HCT116 (cell line): ENCODE results near the gene USP12. TPM values are rescaled to one million over a fixed set of nuclear protein-coding genes. Genes with fewer than 3 reads are reported as not detected.

ENCODE experiments used
- ATAC-seq: fragments of 200-7000 bp; cut with Tn5 transposase; 2 replicates; pipeline ENCODE4 v1.9.1; 2020; ENCODE audit warnings: mild to moderate bottlenecking, moderate library complexity
- BruUV-seq: library from RNA; stranded (reverse); fragments of 400-500 nt; replicated peaks from 2 replicates; lab custom pipeline; 2021; lab: Mats Ljungman, UMichigan
- CTCF ChIA-PET: fragments of 300-600 bp; sonication (Branson Sonifier 250); formaldehyde crosslinking; loops from one replicate; lab custom pipeline; 2021; ENCODE audit warnings: antibody characterized with exemption; lab: Charles Lee
- POLR2A ChIA-PET: fragments of 300-600, 350-600 bp; sonication (Branson Sonifier 250); formaldehyde crosslinking; loops from one replicate; lab custom pipeline; 2021; ENCODE audit warnings: antibody characterized with exemption; lab: Charles Lee
- RAD21 ChIA-PET, 2 experiments: fragments of 300-600 bp; sonication (Branson Sonifier 250); formaldehyde crosslinking; loops; one replicate each; lab custom pipeline; 2023; ENCODE audit warnings: low total read pairs in 2 of 2; ENCODE audit not compliant: uncharacterized antibody in 2 of 2, unreplicated experiment in 2 of 2, low non-redundant PET in 1 of 2; lab: Charles Lee
- DNase-seq: peaks from one replicate; pipeline ENCODE4 v3.0.0-alpha.2; 2010; ENCODE audit warnings: low read depth, low spot score
- H2AFZ ChIP-seq: fragments of 200-600 bp; shearing (Covaris generic), sonication (generic); 2 replicates; pipeline ENCODE4 v1.6.1; 2017; ENCODE audit warnings: low read depth, mixed run types, mixed read lengths, antibody characterized with exemption, low read length; ENCODE audit not compliant: poor library complexity, severe bottlenecking
- H3K27ac ChIP-seq: 2 replicates; pipeline ENCODE4 v1.5.1; 2012; ENCODE audit warnings: low read depth, low read length
- H3K27me3 ChIP-seq: fragments of 200-600 bp; sonication (generic); 2 replicates; pipeline ENCODE4 v1.6.1; 2016; ENCODE audit warnings: mixed run types, low read length, mixed read lengths; ENCODE audit not compliant: insufficient read depth
- H3K36me3 ChIP-seq, 2 experiments: fragments of 200-500 bp in 1 of 2; fragments of 200-600 bp in 1 of 2; sonication (Bioruptor generic) in 1 of 2; sonication (generic) in 1 of 2; 2 replicates each; pipeline versions ENCODE4 v1.5.1 to v1.6.1; 2014 to 2016; ENCODE audit warnings: low read length in 2 of 2, inconsistent platforms in 1 of 2, mixed read lengths in 1 of 2, mixed run types in 1 of 2; ENCODE audit not compliant: insufficient read depth in 2 of 2, control insufficient read depth in 1 of 2
- H3K4me1 ChIP-seq, 2 experiments: fragments of 200-600 bp in 1 of 2; sonication (generic) in 1 of 2; 2 replicates each; pipeline versions ENCODE4 v1.5.1 to v1.6.1; 2012 to 2017; ENCODE audit warnings: low read length in 2 of 2, inconsistent platforms in 1 of 2, mild to moderate bottlenecking in 1 of 2, mixed read lengths in 1 of 2, mixed run types in 1 of 2, moderate library complexity in 1 of 2; ENCODE audit not compliant: insufficient read depth in 2 of 2, control insufficient read depth in 1 of 2
- H3K4me2 ChIP-seq: fragments of 200-600 bp; sonication (generic); 2 replicates; pipeline ENCODE4 v1.6.1; 2017; ENCODE audit warnings: mixed run types, low read length, mixed read lengths
- H3K4me3 ChIP-seq, 2 experiments: fragments of 200-600 bp in 1 of 2; sonication (generic) in 1 of 2; replicated peaks in 1 of 2; 2 replicates each; pipeline ENCODE4 v1.5.1; 2011 to 2016; ENCODE audit warnings: low read length in 2 of 2, control low read depth in 1 of 2, low read depth in 1 of 2, mild to moderate bottlenecking in 1 of 2, mixed read lengths in 1 of 2, mixed run types in 1 of 2
- H3K79me2 ChIP-seq: fragments of 200-600 bp; sonication (generic); 2 replicates; pipeline ENCODE4 v1.6.1; 2017; ENCODE audit warnings: mild to moderate bottlenecking, mixed run types, low read length, moderate library complexity, mixed read lengths; ENCODE audit not compliant: insufficient read depth
- H3K9ac ChIP-seq: fragments of 200-600 bp; sonication (generic); 2 replicates; pipeline ENCODE4 v1.6.1; 2016; ENCODE audit warnings: low read length, mixed read lengths
- H3K9me2 ChIP-seq: fragments of 200-600 bp; sonication (generic), shearing (Covaris generic); 2 replicates; pipeline ENCODE4 v1.6.1; 2017; ENCODE audit warnings: mixed run types, mild to moderate bottlenecking, moderate library complexity; ENCODE audit not compliant: insufficient read depth
- H3K9me3 ChIP-seq, 2 experiments: fragments of 200-500 bp in 1 of 2; fragments of 200-600 bp in 1 of 2; sonication (Bioruptor generic) in 1 of 2; sonication (generic) in 1 of 2; 2 replicates each; pipeline ENCODE4 v1.6.1; 2014 to 2017; ENCODE audit warnings: low read length in 2 of 2, mixed read lengths in 2 of 2, inconsistent platforms in 1 of 2, low read depth in 1 of 2, mild to moderate bottlenecking in 1 of 2, mixed run types in 1 of 2, moderate library complexity in 1 of 2; ENCODE audit not compliant: control insufficient read depth in 1 of 2, insufficient read depth in 1 of 2
- H4K20me1 ChIP-seq: fragments of 200-600 bp; sonication (generic), shearing (Covaris generic); 2 replicates; pipeline ENCODE4 v1.6.1; 2017; ENCODE audit warnings: mixed run types, mild to moderate bottlenecking, moderate library complexity; ENCODE audit not compliant: insufficient read depth
- ATF3 ChIP-seq: IDR thresholded peaks from 2 replicates; pipeline ENCODE4 v1.6.1; 2012
- CBX3 ChIP-seq: IDR thresholded peaks from 2 replicates; pipeline ENCODE4 v1.6.1; 2012; ENCODE audit warnings: low read depth
- CEBPB ChIP-seq: IDR thresholded peaks from 2 replicates; pipeline ENCODE4 v1.6.1; 2012; ENCODE audit warnings: low read depth
- EGR1 ChIP-seq: IDR thresholded peaks from 2 replicates; pipeline ENCODE4 v1.6.1; 2012; ENCODE audit warnings: low read depth
- EZH2 ChIP-seq: fragments of 200-600 bp; sonication (generic); IDR thresholded peaks from 2 replicates; pipeline ENCODE4 v1.6.1; 2017; ENCODE audit warnings: antibody characterized with exemption, mixed run types
- EZH2phosphoT487 ChIP-seq: fragments of 200-600 bp; IDR thresholded peaks from 2 replicates; pipeline ENCODE4 v1.6.1; 2018; ENCODE audit warnings: antibody characterized with exemption, borderline replicate concordance
- FOSL1 ChIP-seq: IDR thresholded peaks from 2 replicates; pipeline ENCODE4 v1.6.1; 2012; ENCODE audit warnings: low read depth
- JUND ChIP-seq: IDR thresholded peaks from 2 replicates; pipeline ENCODE4 v1.6.1; 2012
- POLR2A ChIP-seq: IDR thresholded peaks from 2 replicates; pipeline ENCODE4 v1.7.0; 2011; ENCODE audit warnings: borderline replicate concordance; ENCODE audit not compliant: insufficient read depth, insufficient read length; ENCODE audit errors: extremely low read depth
- POLR2AphosphoS5 ChIP-seq: IDR thresholded peaks from 2 replicates; pipeline ENCODE4 v1.6.1; 2011; ENCODE audit warnings: mild to moderate bottlenecking, low read depth, low read length, moderate library complexity
- RAD21 ChIP-seq: IDR thresholded peaks from 2 replicates; pipeline ENCODE4 v1.6.1; 2012; ENCODE audit warnings: low read depth, mild to moderate bottlenecking
- SIN3A ChIP-seq: IDR thresholded peaks from 2 replicates; pipeline ENCODE4 v1.6.1; 2012; ENCODE audit warnings: low read depth
- SP1 ChIP-seq: IDR thresholded peaks from 2 replicates; pipeline ENCODE4 v1.6.1; 2012; ENCODE audit warnings: low read depth
- SRF ChIP-seq: IDR thresholded peaks from 2 replicates; pipeline ENCODE4 v1.6.1; 2012; ENCODE audit warnings: low read depth
- TCF7L2 ChIP-seq: IDR thresholded peaks from 2 replicates; pipeline ENCODE4 v1.7.0; 2011; ENCODE audit warnings: borderline replicate concordance, inconsistent platforms; ENCODE audit not compliant: insufficient read depth, insufficient read length; ENCODE audit errors: extremely low read depth
- ZFX ChIP-seq: fragments of 450-650 bp; IDR thresholded peaks from 2 replicates; pipeline ENCODE4 v1.6.1; 2017
- ZNF274 ChIP-seq: fragments of 200-500 bp; sonication (Bioruptor generic); IDR thresholded peaks from 2 replicates; pipeline ENCODE4 v1.6.1; 2014; ENCODE audit warnings: mild to moderate bottlenecking, low read depth, low read length, inconsistent platforms
- intact Hi-C: fragments of 100-400 bp; cut with micrococcal nuclease; formaldehyde crosslinking; loops from 2 replicates; pipeline ENCODE4 v1.10.0; 2022
- total RNA-seq: library from RNA; stranded (reverse); gene quantifications from one replicate; pipeline ENCODE4 v1.2.1, GENCODE V29; 2021; ENCODE audit not compliant: unreplicated experiment
- TF ChIP-seq, protein P1 (sequence below): IDR thresholded peaks from 2 replicates; pipeline ENCODE4 v1.6.1; 2012; ENCODE audit warnings: low read depth
- TF ChIP-seq, protein P2 (sequence below): IDR thresholded peaks from 2 replicates; pipeline ENCODE4 v1.6.1; 2012
- TF ChIP-seq, protein P3 (sequence below), 3 experiments: fragments of 200-600 bp in 1 of 3; sonication (generic) in 1 of 3; IDR thresholded peaks in 2 of 3; conservative IDR thresholded peaks in 1 of 3; 2 replicates each; pipeline ENCODE4 v1.5.1; 2012 to 2017; ENCODE audit warnings: low read depth in 2 of 3, low read length in 2 of 3, antibody characterized with exemption in 1 of 3, borderline replicate concordance in 1 of 3, control low read depth in 1 of 3, mild to moderate bottlenecking in 1 of 3, mixed read lengths in 1 of 3, mixed run types in 1 of 3, moderate library complexity in 1 of 3; ENCODE audit not compliant: insufficient read depth in 1 of 3

Gene USP12
- total RNA-seq, 1 experiment from 2014 or later, result 28.3 TPM

GRCh38 chr13:27126859-27127258 lies 44.8 kb downstream of the USP12 start:
- H3K27ac ChIP-seq, result no peak overlapping the region

More at GRCh38 chr13:27126859-27127258, 44.8 kb downstream of the USP12 start:
- Histone ChIP-seq H3K4me3 (no peak overlapping the region), H3K27me3 (no peaks in the 10 kb centered on the region), H3K9me2 (no peaks in the 10 kb centered on the region), H3K9ac (no peak overlapping the region), H3K4me2 (no peak overlapping the region), H2AFZ (no peak overlapping the region), H3K9me3 (peaks cover 0 to 14% of the 10 kb centered on the region in 2 experiments; a peak in 2 of 4 replicates), H3K79me2 (peaks cover 95% of the 10 kb centered on the region), H4K20me1 (0 out of 2 replicates have a peak, but pooled peaks cover 4% of the 10 kb centered on the region), H3K4me1 (peaks cover 2 to 23% of the 10 kb centered on the region in 2 experiments; a peak in 3 of 4 replicates), H3K36me3 (no peaks in the 10 kb centered on the region)
- RAD21 ChIA-PET, result no interaction called here
- TF ChIP-seq FOSL1 (no peak), POLR2A (no peak), CEBPB (no peak), SRF (no peak), EZH2 (no peak), CBX3 (no peak), EZH2phosphoT487 (no peak), SIN3A (no peak), ZFX (no peak), POLR2AphosphoS5 (no peak), ZNF274 (no peak), RAD21 (no peak), EGR1 (no peak), JUND (no peak), TCF7L2 (no peak), SP1 (no peak), ATF3 (no peak)
- TF ChIP-seq, protein P1, sequence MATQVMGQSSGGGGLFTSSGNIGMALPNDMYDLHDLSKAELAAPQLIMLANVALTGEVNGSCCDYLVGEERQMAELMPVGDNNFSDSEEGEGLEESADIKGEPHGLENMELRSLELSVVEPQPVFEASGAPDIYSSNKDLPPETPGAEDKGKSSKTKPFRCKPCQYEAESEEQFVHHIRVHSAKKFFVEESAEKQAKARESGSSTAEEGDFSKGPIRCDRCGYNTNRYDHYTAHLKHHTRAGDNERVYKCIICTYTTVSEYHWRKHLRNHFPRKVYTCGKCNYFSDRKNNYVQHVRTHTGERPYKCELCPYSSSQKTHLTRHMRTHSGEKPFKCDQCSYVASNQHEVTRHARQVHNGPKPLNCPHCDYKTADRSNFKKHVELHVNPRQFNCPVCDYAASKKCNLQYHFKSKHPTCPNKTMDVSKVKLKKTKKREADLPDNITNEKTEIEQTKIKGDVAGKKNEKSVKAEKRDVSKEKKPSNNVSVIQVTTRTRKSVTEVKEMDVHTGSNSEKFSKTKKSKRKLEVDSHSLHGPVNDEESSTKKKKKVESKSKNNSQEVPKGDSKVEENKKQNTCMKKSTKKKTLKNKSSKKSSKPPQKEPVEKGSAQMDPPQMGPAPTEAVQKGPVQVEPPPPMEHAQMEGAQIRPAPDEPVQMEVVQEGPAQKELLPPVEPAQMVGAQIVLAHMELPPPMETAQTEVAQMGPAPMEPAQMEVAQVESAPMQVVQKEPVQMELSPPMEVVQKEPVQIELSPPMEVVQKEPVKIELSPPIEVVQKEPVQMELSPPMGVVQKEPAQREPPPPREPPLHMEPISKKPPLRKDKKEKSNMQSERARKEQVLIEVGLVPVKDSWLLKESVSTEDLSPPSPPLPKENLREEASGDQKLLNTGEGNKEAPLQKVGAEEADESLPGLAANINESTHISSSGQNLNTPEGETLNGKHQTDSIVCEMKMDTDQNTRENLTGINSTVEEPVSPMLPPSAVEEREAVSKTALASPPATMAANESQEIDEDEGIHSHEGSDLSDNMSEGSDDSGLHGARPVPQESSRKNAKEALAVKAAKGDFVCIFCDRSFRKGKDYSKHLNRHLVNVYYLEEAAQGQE, result no peak
- TF ChIP-seq, protein P2, sequence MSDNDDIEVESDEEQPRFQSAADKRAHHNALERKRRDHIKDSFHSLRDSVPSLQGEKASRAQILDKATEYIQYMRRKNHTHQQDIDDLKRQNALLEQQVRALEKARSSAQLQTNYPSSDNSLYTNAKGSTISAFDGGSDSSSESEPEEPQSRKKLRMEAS, result no peak
- TF ChIP-seq, protein P3, sequence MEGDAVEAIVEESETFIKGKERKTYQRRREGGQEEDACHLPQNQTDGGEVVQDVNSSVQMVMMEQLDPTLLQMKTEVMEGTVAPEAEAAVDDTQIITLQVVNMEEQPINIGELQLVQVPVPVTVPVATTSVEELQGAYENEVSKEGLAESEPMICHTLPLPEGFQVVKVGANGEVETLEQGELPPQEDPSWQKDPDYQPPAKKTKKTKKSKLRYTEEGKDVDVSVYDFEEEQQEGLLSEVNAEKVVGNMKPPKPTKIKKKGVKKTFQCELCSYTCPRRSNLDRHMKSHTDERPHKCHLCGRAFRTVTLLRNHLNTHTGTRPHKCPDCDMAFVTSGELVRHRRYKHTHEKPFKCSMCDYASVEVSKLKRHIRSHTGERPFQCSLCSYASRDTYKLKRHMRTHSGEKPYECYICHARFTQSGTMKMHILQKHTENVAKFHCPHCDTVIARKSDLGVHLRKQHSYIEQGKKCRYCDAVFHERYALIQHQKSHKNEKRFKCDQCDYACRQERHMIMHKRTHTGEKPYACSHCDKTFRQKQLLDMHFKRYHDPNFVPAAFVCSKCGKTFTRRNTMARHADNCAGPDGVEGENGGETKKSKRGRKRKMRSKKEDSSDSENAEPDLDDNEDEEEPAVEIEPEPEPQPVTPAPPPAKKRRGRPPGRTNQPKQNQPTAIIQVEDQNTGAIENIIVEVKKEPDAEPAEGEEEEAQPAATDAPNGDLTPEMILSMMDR (IDR thresholded peaks at IDR 0.05 in 2 of 3, conservative IDR thresholded peaks at IDR 0.05 in 1 of 3; ENCODE audit: borderline replicate concordance in 1 of 3, insufficient read depth in 1 of 3, low read depth in 2 of 3, low read length in 2 of 3), result no peak
- DNase-seq, result no peak
- intact Hi-C loops, result no loop called here
- CTCF ChIA-PET, result no interaction called here
- BruUV-seq, result no TSS peak
- ATAC-seq, result no peak
- POLR2A ChIA-PET, result no interaction called here
